GM19468 (cell line): ENCODE data around the gene MYO18A.

ENCODE experiments used
- ATAC-seq: cut with Tn5 transposase; IDR thresholded peaks from one replicate; pipeline ENCODE4 v1.9.1; 2021; ENCODE audit warnings: mild to moderate bottlenecking, moderate library complexity, moderate number of reproducible peaks; ENCODE audit not compliant: unreplicated experiment; ENCODE audit errors: extremely low read depth

Gene MYO18A

GRCh38 chr17:29131814-29132682 lies 48.1 kb downstream of the MYO18A start:
- no peak for ATAC-seq

DNA sequence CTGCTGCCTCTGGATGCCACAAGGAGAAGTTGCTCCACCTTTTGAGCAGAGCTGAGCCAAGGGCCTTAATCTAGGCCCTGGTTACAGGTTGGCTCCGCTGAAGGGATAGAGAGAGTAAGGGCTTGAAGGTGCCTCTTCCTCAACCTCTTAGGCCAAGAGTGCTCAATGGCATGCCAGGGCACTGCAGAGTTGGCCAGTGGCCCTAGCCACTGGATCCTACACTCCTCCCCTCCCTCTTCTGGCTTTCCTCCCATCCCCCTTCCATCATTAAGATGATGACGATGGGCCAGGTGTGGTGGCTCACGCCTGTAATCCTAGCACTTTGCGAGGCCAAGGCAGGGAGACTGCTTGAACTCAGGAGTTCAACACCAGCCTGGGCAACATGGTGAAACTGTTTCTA lies 50.5 kb downstream of the MYO18A start:
- ATAC-seq: no peak

- ATAC-seq: no peak
These were observed 52.4 kb downstream of the MYO18A start for GRCh38 chr17:29127840-29128239.

DNA sequence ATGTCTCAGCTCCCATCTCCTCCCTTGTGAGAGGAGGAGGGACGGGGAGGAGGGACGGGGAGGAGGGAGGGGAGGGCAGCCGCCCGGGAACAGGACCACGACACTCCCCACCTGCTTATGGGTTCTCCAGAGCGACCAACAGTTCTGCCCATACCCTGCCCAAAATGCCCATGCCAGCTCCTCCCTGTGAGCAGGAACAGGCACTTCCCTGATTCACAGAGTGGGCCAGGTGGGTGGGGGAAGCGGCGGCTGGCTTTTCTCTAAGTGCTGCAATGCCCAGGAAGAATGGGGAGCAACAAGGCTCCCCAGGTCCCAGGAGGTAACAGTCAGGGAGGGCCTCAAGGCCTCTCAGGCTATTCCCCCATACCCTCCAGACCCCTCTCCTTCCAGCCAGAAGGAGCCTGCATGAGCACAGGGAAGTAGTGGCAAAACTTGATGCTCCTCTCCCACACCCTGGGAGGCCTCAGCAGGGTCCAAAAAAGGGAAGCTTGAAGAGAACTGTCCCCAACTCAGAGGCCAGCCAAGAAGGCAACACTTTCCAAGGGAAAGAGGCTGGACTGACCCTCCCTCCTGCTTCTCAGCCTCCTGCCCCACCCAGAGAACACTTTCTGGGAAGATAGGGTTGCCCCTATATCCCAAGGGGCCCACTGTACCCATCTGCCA lies 53.8 kb downstream of the MYO18A start:
- no peak for ATAC-seq

- ATAC-seq: no peak
These were observed 54.5 kb downstream of the MYO18A start for GRCh38 chr17:29125651-29126050.

DNA sequence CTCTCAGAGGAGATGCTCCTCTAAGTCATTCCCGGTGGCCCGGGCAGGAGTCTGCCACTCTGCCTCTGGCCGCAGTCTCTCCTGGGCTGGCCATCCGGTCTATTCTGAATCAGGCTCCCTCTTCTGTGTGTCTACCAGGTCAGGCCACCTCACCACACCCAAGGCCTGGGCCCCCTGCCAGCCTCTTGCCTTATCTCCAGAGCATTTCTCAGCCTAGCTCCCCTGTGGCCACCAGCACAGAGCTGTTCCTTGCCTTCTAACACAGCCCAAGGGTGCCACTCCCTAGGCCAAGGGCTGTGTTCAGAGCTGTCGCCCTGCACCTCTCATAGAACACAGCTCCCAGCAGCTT lies 55.3 kb downstream of the MYO18A start:
- ATAC-seq: no peak

DNA sequence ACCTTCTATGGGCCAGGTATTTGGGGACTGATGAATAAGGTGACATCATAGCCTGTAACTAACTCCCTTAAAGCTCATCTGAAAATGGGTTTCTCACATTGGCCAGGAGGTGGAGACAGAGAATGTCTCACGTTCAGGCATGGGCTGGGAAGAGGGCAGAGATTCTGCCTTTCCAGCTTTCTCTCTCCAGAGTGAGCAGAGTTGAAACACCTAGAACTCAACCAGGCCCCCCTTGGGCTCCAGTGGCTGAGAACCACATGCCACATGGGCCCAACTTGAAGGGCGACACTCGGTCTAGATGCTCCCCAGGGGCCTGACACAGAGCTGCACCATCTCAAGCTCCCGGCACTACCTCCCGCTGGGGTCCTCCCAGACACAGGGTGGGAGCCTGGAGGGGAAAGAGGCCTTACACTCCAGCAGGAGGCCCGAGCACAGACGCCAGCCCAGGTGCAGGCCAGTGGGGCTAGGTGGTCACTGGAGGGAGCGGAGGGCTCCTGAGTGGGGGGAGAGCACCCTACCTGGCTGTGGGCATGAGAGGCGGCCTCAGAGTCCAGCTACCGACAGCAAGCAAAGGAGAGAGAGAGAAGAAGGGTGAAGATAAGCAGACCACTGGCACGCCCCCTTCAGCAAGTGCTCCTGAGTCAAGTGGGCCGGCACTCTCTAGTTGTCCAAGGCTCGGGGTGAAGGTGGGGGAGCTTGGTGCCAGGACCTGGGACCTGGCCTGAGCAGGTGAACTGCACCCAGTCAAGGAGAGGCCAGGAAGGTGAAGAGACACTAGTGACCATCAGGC lies 55.9 kb downstream of the MYO18A start:
- ATAC-seq: no peak

DNA sequence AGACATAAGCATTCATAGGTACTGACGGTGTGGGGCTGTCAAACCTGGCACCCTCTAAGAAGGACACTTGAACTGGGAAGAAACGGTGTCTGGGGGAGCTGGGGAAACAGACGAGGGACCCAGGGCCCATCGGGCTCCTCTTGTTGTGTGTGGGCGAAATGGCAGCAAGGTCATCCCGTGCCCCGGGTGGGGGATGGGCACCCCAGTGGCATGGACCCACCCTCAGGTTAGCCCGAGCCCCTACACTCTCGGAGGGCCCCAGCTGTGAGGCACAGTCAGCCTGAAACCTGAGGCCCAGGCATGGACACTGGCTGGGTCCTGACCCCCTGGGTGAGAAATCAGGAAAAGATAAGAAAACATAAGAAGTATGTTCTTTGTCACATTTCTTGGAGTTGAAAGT lies 57.1 kb downstream of the MYO18A start:
- no peak for ATAC-seq

DNA sequence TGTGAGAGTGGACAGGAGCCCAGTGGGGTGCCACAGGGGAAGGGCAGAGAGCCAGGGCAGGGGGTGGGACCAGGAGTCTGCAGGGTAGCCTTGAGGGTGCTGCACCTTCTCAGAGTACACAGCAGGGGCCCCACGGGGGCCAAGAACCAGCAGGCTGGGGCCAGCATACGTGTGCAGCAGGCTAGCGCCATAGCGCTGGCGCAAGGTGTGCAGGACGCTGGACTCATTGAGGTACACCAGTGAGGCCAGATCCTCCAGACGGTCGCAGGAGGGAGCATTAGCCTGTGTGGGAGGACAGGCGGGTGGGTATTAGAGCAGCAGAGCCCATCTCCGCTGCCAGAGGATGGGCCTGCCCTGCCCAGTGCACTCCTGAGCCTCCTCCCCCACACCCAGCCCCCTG lies 58.8 kb downstream of the MYO18A start:
- ATAC-seq: no peak

DNA sequence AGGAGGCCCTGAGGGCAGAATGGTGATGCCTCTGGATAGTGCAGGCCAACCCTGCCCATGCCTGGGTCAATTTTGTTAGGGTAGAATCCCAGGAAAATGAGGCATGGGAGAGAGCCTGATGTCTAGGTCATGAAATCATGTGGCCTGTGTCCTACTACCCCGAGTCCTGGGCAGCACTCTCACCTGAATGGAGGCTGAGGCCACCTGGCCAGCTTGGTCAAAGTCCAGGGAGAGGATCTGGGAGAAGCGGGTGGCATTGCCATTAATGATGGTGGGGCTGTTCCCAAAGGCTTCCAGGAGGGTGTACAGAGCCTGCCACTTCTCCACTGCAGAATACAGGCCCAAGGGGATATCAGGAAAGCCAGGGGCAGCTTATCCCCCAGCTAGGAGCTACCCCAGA lies 59.8 kb downstream of the MYO18A start:
- no peak for ATAC-seq

DNA sequence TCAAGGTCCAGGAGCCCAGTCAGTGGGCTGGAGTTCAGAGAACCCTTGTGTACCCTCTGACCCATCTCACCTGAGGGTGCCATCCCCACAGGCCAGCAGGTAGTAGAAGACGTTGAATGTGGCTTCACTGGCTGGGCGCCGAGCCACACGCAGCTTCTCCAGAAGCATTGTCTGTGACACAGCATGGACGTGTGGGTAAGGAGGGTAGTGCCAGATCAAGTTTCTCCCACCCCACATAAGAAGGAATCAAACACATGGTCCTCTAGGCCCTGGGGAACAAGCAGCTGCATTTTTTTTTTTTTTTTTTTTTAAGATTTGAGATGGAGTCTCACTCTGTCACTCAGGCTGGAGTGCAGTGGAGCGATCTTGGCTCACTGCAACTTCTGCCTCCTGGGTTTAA lies 60.9 kb downstream of the MYO18A start:
- no peak for ATAC-seq

GRCh38 chr17:29116804-29117753 lies 63.1 kb downstream of the MYO18A start:
- no peak for ATAC-seq

- no peak for ATAC-seq
These were observed 64.0 kb downstream of the MYO18A start for GRCh38 chr17:29115961-29116803.

- no peak for ATAC-seq
These were observed 64.8 kb downstream of the MYO18A start for GRCh38 chr17:29115435-29115834.

- ATAC-seq: no peak
These were observed 66.1 kb downstream of the MYO18A start for GRCh38 chr17:29114141-29114540.

- no peak for ATAC-seq
These were observed 66.9 kb downstream of the MYO18A start for GRCh38 chr17:29113334-29113733.

DNA sequence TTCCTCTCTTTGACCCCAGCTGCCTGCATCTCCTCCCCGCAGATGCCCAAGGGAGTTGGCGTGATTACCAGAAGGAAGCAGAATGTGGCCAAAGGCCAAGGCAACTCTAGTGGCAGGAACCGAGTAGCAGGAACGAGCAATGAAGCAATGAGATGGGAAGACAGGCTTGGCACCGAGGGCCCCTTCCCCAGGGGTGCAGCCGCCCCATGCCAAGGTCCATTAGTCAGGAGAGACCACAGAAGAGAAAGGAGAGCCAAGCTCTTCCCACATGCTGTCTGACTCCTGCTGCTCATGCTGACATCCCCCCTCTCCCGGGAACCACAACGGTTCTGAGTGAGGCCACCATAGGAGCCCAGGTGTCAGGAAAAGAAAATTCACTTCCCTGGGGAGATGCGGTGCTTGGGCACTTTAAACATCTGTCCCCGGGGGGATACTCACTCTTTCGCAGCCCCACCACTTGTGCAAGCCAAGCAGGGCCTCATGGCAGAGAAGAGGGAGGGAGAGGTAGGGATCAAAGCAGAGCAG lies 67.4 kb downstream of the MYO18A start:
- no peak for ATAC-seq

GRCh38 chr17:29111816-29112499 lies 68.2 kb downstream of the MYO18A start:
- no peak for ATAC-seq
